ENCODE results near the gene OLIG1. TPM values are rescaled to one million over a fixed set of nuclear protein-coding genes. Genes with fewer than 3 reads are reported as not detected.

Gene OLIG1
- total and polyA plus RNA-seq, 2 donors (not counting 1 experiment from before 2014, with no cell fraction given) = 0.33 TPM; not detected in 1

DNA sequence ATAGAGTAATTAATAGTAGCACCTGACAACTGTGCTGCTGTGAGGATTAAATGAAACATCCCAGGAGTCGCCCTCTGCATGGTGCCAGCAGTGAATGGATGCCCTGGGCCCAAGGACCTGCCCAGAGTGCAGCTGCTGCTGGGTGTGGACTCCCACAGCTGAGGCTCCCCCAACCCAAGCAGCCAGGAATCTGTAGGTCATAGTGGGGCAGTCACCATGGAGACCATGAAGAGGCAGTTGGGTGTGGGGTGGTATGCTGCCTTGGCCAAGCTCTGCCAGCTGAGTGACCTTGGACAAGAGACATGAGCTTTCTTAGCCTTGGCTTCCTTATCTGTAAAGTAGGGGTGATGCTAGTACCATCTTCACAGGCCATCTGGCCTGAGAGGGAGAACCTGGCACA is 34.8 kb upstream of the OLIG1 start:
- no peak overlapping the region for H2AFZ ChIP-seq (ENCODE audit: insufficient read depth, low read depth, low read length, poor library complexity, severe bottlenecking)
- TF ChIP-seq CTCF (IDR thresholded peaks at IDR 0.05) = no peak
- no peak for TF ChIP-seq EZH2 (IDR thresholded peaks at IDR 0.05; ENCODE audit: borderline replicate concordance, insufficient read depth, low read depth, low read length, poor library complexity, severe bottlenecking)
- CTCF ChIA-PET = no interaction called here

GRCh38 chr21:33036430-33037162 is 33.3 kb upstream of the OLIG1 start:
- H3K4me2 ChIP-seq (replicated peaks; ENCODE audit: low read depth, low read length, poor library complexity, severe bottlenecking) = no peak overlapping the region
- WGBS (ENCODE audit: insufficient coverage) = 7% methylated on average over 8 of the region's 11 CpGs
- no peaks in the 10 kb centered on the region for H3K79me2 ChIP-seq (ENCODE audit: control insufficient read depth, insufficient read depth, low read length)
- no peaks in the 10 kb centered on the region for H3K4me1 Mint-ChIP-seq
- peaks cover 4% of the 10 kb centered on the region for H3K9me3 Mint-ChIP-seq (ENCODE audit: insufficient read depth)
- intact Hi-C loops (cut with micrococcal nuclease) = no loop called here
- DNase-seq (no peak), ATAC-seq (ENCODE audit: low read depth) (no peak)
- peaks cover 54% of the 10 kb centered on the region for H3K27me3 Mint-ChIP-seq
- no peak overlapping the region for H3K9ac ChIP-seq (ENCODE audit: low read length)
- H3K27ac ChIP-seq (ENCODE audit: low read length in 2 of 2) = no peak overlapping the region
- H3K27me3 ChIP-seq (replicated peaks in 1 of 4; ENCODE audit: control extremely low read depth in 1 of 4, control insufficient read depth in 3 of 4, insufficient read depth in 4 of 4, low read length in 3 of 4) = peaks cover 0 to 22% (median 6%) of the 10 kb centered on the region in 4 experiments
- ChIA-PET CTCF (interaction anchor here (0.7 kb wide), 1 partner anchor 64 kb away, joined by 3 read pairs; no protein-coding TSS in a partner anchor), POLR2A (no interaction called here)
- H3K9me3 ChIP-seq (ENCODE audit: control extremely low read depth in 1 of 3, control insufficient read depth in 2 of 3, insufficient read depth in 1 of 3, low read length in 2 of 3) = peaks cover 0 to 3% (median 0%) of the 10 kb centered on the region in 3 donors
- H4K20me1 ChIP-seq (ENCODE audit: control insufficient read depth, insufficient read depth, low read length, poor library complexity, severe bottlenecking) = no peaks in the 10 kb centered on the region
- no peak overlapping the region for H3K4me3 ChIP-seq (ENCODE audit: control extremely low read depth in 1 of 5, extremely low read depth in 1 of 5, insufficient read depth in 1 of 5, low read depth in 2 of 5, low read length in 4 of 5)
- H3K4me1 ChIP-seq (ENCODE audit: control insufficient read depth in 2 of 2, insufficient read depth in 2 of 2, low read length in 2 of 2) = no peaks in the 10 kb centered on the region
- no peak for TF ChIP-seq CTCF (IDR thresholded peaks at IDR 0.05)
- TF ChIP-seq EZH2 (IDR thresholded peaks at IDR 0.05; ENCODE audit: borderline replicate concordance, insufficient read depth, low read depth, low read length, poor library complexity, severe bottlenecking) = no peak
- H3K27ac Mint-ChIP-seq = no peak overlapping the region
- H3K4me3 Mint-ChIP-seq = no peak overlapping the region
- no peaks in the 10 kb centered on the region for H3K36me3 ChIP-seq (replicated peaks in 1 of 2; ENCODE audit: control extremely low read depth in 1 of 2, control insufficient read depth in 1 of 2, extremely low read depth in 1 of 2, insufficient read depth in 2 of 2, low read length in 1 of 2)
- no peak overlapping the region for H2AFZ ChIP-seq (ENCODE audit: insufficient read depth, low read depth, low read length, poor library complexity, severe bottlenecking)

More for the DNA sequence above, 34.8 kb upstream of the OLIG1 start:
- peaks cover 0 to 9% (median 0%) of the 10 kb centered on the region in 3 donors for H3K9me3 ChIP-seq (ENCODE audit: control extremely low read depth in 1 of 3, control insufficient read depth in 2 of 3, insufficient read depth in 1 of 3, low read length in 2 of 3)
- H4K20me1 ChIP-seq (ENCODE audit: control insufficient read depth, insufficient read depth, low read length, poor library complexity, severe bottlenecking) = no peaks in the 10 kb centered on the region
- Mint-ChIP-seq H3K9me3 (ENCODE audit: insufficient read depth) (no peaks in the 10 kb centered on the region), H3K4me3 (no peak overlapping the region), H3K4me1 (no peaks in the 10 kb centered on the region), H3K27me3 (peaks cover 50% of the 10 kb centered on the region), H3K27ac (no peak overlapping the region)
- H3K36me3 ChIP-seq (replicated peaks in 1 of 2; ENCODE audit: control extremely low read depth in 1 of 2, control insufficient read depth in 1 of 2, extremely low read depth in 1 of 2, insufficient read depth in 2 of 2, low read length in 1 of 2) = no peaks in the 10 kb centered on the region
- H3K27ac ChIP-seq (ENCODE audit: low read length in 2 of 2) = no peak overlapping the region
- POLR2A ChIA-PET = no interaction called here
- ATAC-seq (ENCODE audit: low read depth) (no peak), DNase-seq (no peak)
- H3K9ac ChIP-seq (ENCODE audit: low read length) = no peak overlapping the region
- no peaks in the 10 kb centered on the region for H3K79me2 ChIP-seq (ENCODE audit: control insufficient read depth, insufficient read depth, low read length)
- H3K4me3 ChIP-seq (ENCODE audit: control extremely low read depth in 1 of 5, extremely low read depth in 1 of 5, insufficient read depth in 1 of 5, low read depth in 2 of 5, low read length in 4 of 5) = no peak overlapping the region
- intact Hi-C loops (cut with micrococcal nuclease) = no loop called here
- 75% methylated on average over 1 of the region's 1 CpG for WGBS (ENCODE audit: insufficient coverage)
- H3K4me2 ChIP-seq (replicated peaks; ENCODE audit: low read depth, low read length, poor library complexity, severe bottlenecking) = no peak overlapping the region
- H3K4me1 ChIP-seq (ENCODE audit: control insufficient read depth in 2 of 2, insufficient read depth in 2 of 2, low read length in 2 of 2) = no peaks in the 10 kb centered on the region
- peaks cover 0 to 28% (median 7%) of the 10 kb centered on the region in 4 experiments for H3K27me3 ChIP-seq (replicated peaks in 1 of 4; ENCODE audit: control extremely low read depth in 1 of 4, control insufficient read depth in 3 of 4, insufficient read depth in 4 of 4, low read length in 3 of 4)

Data from B cell (primary cell).